A549 (cell line): ENCODE results near the gene IMPA2. TPM values are rescaled to one million over a fixed set of nuclear protein-coding genes. Genes with fewer than 3 reads are reported as not detected.
"Not testable (repeated sequence)": the region's sequence is repeated elsewhere in the genome, so short reads cannot be mapped to it uniquely, and the experiment has no call there.

ENCODE experiments used
- ATAC-seq, 2 experiments: fragments of 200-7000 bp in 1 of 2; fragments of >200 bp in 1 of 2; cut with Nextera tagmentation in 1 of 2; cut with Tn5 transposase in 1 of 2; 3 replicates each; pipeline versions ENCODE4 v1.8.0 to v1.9.1; 2018 to 2020; ENCODE audit warnings: mild to moderate bottlenecking in 1 of 2, moderate library complexity in 1 of 2
- CTCF ChIA-PET: fragments of 300-600 bp; sonication (Branson Sonifier 250); formaldehyde crosslinking; extraction: SDS; loops from one replicate; lab custom pipeline; 2021; ENCODE audit warnings: antibody characterized with exemption, inconsistent platforms; lab: Yijun Ruan, JAX
- POLR2A ChIA-PET: fragments of 350-600 bp; formaldehyde crosslinking; extraction: SDS; loops from one replicate; lab custom pipeline; 2021; ENCODE audit warnings: antibody characterized with exemption, inconsistent platforms; lab: Yijun Ruan, JAX
- DNase-seq, 2 experiments: peaks; one replicate each; pipeline versions ENCODE4 v3.0.0 to v3.0.0-alpha.2; 2011 to 2016; ENCODE audit warnings: low read depth in 1 of 2, low spot score in 1 of 2
- FAIRE-seq: peaks from 2 replicates; lab custom pipeline; 2011; peaks lifted over from hg19 to GRCh38; lab: Jason Lieb, UNC
- H3K27ac ChIP-seq, 2 experiments: fragments of >200 bp; sonication (Bioruptor Twin); formaldehyde crosslinking; 3 replicates each; pipeline ENCODE4 v1.5.1; 2016 to 2017
- H3K4me1 ChIP-seq: fragments of >200 bp; sonication (Bioruptor Twin); formaldehyde crosslinking; 3 replicates; pipeline ENCODE4 v1.6.1; 2016
- H3K4me2 ChIP-seq: fragments of >200 bp; sonication (Bioruptor Twin); formaldehyde crosslinking; 3 replicates; pipeline ENCODE4 v1.6.1; 2016
- H3K4me3 ChIP-seq: fragments of >200 bp; sonication (Bioruptor Twin); formaldehyde crosslinking; 3 replicates; pipeline ENCODE4 v1.5.1; 2016
- H3K9me3 ChIP-seq: fragments of >200 bp; sonication (Bioruptor Twin); formaldehyde crosslinking; 3 replicates; pipeline ENCODE4 v1.6.1; 2016
- ATOH8 ChIP-seq: fragments of 250-450 bp; sonication (Bioruptor Pico); IDR thresholded peaks from 2 replicates; pipeline ENCODE4 v1.5.0; 2020; ENCODE audit warnings: low read depth, mild to moderate bottlenecking, moderate library complexity
- BCL3 ChIP-seq: fragments of >200 bp; sonication (Bioruptor Twin); formaldehyde crosslinking; IDR thresholded peaks from 3 replicates; pipeline ENCODE4 v1.6.1; 2016
- CBX2 ChIP-seq: fragments of 200-600 bp; sonication (generic); IDR thresholded peaks from 2 replicates; pipeline ENCODE4 v1.6.1; 2016; ENCODE audit warnings: low read depth, mild to moderate bottlenecking, borderline replicate concordance
- CBX8 ChIP-seq: fragments of 200-600 bp; sonication (generic); IDR thresholded peaks from 2 replicates; pipeline ENCODE4 v1.6.1; 2016
- CEBPB ChIP-seq, 2 experiments: fragments of >200 bp in 1 of 2; sonication (Bioruptor Twin) in 1 of 2; formaldehyde crosslinking in 1 of 2; IDR thresholded peaks; 2 replicates each; pipeline ENCODE4 v1.6.1; 2012 to 2016
- EHF ChIP-seq: fragments of 250-450 bp; sonication (Bioruptor Pico); IDR thresholded peaks from 2 replicates; pipeline ENCODE4 v1.5.0; 2020; ENCODE audit warnings: mild to moderate bottlenecking
- FOSL2 ChIP-seq, 2 experiments: fragments of 450-650 bp in 1 of 2; fragments of >200 bp in 1 of 2; sonication (Bioruptor Twin) in 1 of 2; formaldehyde crosslinking; IDR thresholded peaks; 2 replicates each; pipeline versions ENCODE4 v1.5.0 to v1.6.1; 2016 to 2020; ENCODE audit warnings: mild to moderate bottlenecking in 1 of 2, moderate library complexity in 1 of 2
- HMGXB4 ChIP-seq: fragments of 250-450 bp; sonication (Bioruptor Pico); IDR thresholded peaks from 2 replicates; pipeline ENCODE4 v1.5.0; 2021; ENCODE audit warnings: mild to moderate bottlenecking, moderate library complexity, borderline replicate concordance
- HOXB13 ChIP-seq: fragments of 250-450 bp; sonication (Bioruptor Pico); IDR thresholded peaks from 2 replicates; pipeline ENCODE4 v1.5.0; 2020; ENCODE audit warnings: low read depth, mild to moderate bottlenecking, moderate library complexity
- JUNB ChIP-seq: fragments of >200 bp; sonication (Bioruptor Twin); formaldehyde crosslinking; IDR thresholded peaks from 2 replicates; pipeline ENCODE4 v1.6.1; 2016
- NR3C1 ChIP-seq: fragments of >200 bp; sonication (Bioruptor Twin); formaldehyde crosslinking; IDR thresholded peaks from 3 replicates; pipeline ENCODE4 v1.6.1; 2017
- RCOR1 ChIP-seq: fragments of 150-350 bp; IDR thresholded peaks from 2 replicates; pipeline ENCODE4 v1.6.1; 2014; ENCODE audit warnings: antibody characterized with exemption, low read length, low read depth
- WGBS: methylation state at CpG from one replicate; pipeline ENCODE4 v1.1.6; 2017; ENCODE audit errors: missing lambda C conversion rate; 5-methylcytosine and 5-hydroxymethylcytosine counted together
- polyA plus RNA-seq, 4 experiments: library from polyadenylated mRNA; depleted of rRNA in 3 of 4; stranded (reverse); fragments of >200 nt; fragmentation: RNase III in 1 of 4; extraction: RNeasy Plus Mini Kit Qiagen cat#74134 plus additional on column Dnase treatment in 1 of 4; gene quantifications; 2 replicates in 3 of 4; 3 replicates in 1 of 4; pipeline ENCODE4 v1.2.3, GENCODE V29; 2011 to 2017

The IMPA2 gene
- polyA plus RNA-seq, 2 of the 4 experiments (the other 2 are of a cell fraction): 35.1 to 65.3 TPM

GRCh38 chr18:11957636-11958035, 23.7 kb upstream of the IMPA2 start:
- no peak for ATAC-seq
- Histone ChIP-seq H3K4me2 (no peak overlapping the region), H3K4me1 (peaks cover 16% of the 10 kb centered on the region), H3K4me3 (no peak overlapping the region), H3K9me3 (peaks cover 20% of the 10 kb centered on the region), H3K27ac (no peak overlapping the region; a peak in 1 of 6 replicates)
- TF ChIP-seq JUNB (no peak), HMGXB4 (CRISPR knock-in tag) (no peak), EHF (CRISPR knock-in tag) (no peak), HOXB13 (CRISPR knock-in tag) (no peak), CEBPB (IDR thresholded peaks at IDR 0.05) (no peak)
- CTCF ChIA-PET: no interaction called here
- no peak for DNase-seq
- no peak for FAIRE-seq
- POLR2A ChIA-PET: no interaction called here
- 39% methylated on average over 2 of the region's 2 CpGs for WGBS

- Histone ChIP-seq H3K9me3 (peaks cover 20% of the 10 kb centered on the region), H3K4me1 (peaks cover 26% of the 10 kb centered on the region)
- CTCF ChIA-PET, DNase-seq, H3K4me2 ChIP-seq, H3K27ac ChIP-seq, POLR2A ChIA-PET, H3K4me3 ChIP-seq, ATAC-seq, FAIRE-seq: not testable (repeated sequence)
- WGBS: 73% methylated on average over 2 of the region's 33 CpGs
Observed at GRCh38 chr18:11959651-11960050, 21.7 kb upstream of the IMPA2 start.

- Histone ChIP-seq H3K4me3 (no peak overlapping the region), H3K27ac (peak overlapping the region in 1 of 2 experiments; percentile 20; a peak in 1 of 6 replicates), H3K9me3 (peaks cover 18% of the 10 kb centered on the region), H3K4me1 (peaks cover 19% of the 10 kb centered on the region), H3K4me2 (no peak overlapping the region)
- DNase-seq (no peak), FAIRE-seq (no peak), ATAC-seq (no peak; a peak in 1 of 6 replicates)
- 90% methylated on average over 17 of the region's 17 CpGs for WGBS
- ChIA-PET POLR2A (interaction anchor here (0.7 kb wide), 1 partner anchor 20 kb away, joined by 3 read pairs; no protein-coding TSS in a partner anchor), CTCF (no interaction called here)
- TF ChIP-seq CBX8 (no peak), BCL3 (no peak), RCOR1 (no peak), NR3C1 (no peak), CBX2 (no peak), HMGXB4 (CRISPR knock-in tag) (no peak), FOSL2 (IDR thresholded peaks at IDR 0.05) (no peak), FOSL2 (CRISPR knock-in tag; IDR thresholded peaks at IDR 0.05) (no peak), ATOH8 (CRISPR knock-in tag) (no peak)
Observed at GRCh38 chr18:11960743-11961380, 20.4 kb upstream of the IMPA2 start.
